HL-60 (cell line): ENCODE measurements around the gene DAPP1.

Source experiments
- DNase-seq, 2 experiments: peaks; one replicate each; pipeline ENCODE4 v3.0.0-alpha.2; 2010 to 2020; ENCODE audit warnings: low read depth in 1 of 2, low spot score in 1 of 2
- H3K27ac ChIP-seq: fragments of 250-450 bp; sonication (Bioruptor Pico); replicated peaks from 2 replicates; pipeline ENCODE4 v1.5.1; 2020; ENCODE audit warnings: mild to moderate bottlenecking, moderate library complexity
- H3K27me3 ChIP-seq: fragments of 250-450 bp; sonication (Bioruptor Pico); 2 replicates; pipeline ENCODE4 v1.5.1; 2021; ENCODE audit warnings: mild to moderate bottlenecking, moderate library complexity; ENCODE audit not compliant: insufficient read depth, poor library complexity, severe bottlenecking
- H3K4me3 ChIP-seq: replicated peaks from 2 replicates; pipeline ENCODE4 v1.5.1; 2011; ENCODE audit warnings: mild to moderate bottlenecking, control low read depth, low read length; ENCODE audit not compliant: insufficient read depth
- CTCF ChIP-seq: IDR thresholded peaks from one replicate; pipeline ENCODE4 v1.5.1; 2011; ENCODE audit warnings: low read length, control low read depth, inconsistent platforms; ENCODE audit not compliant: insufficient read depth
- GABPA ChIP-seq: IDR thresholded peaks from 2 replicates; pipeline ENCODE4 v1.6.1; 2012; ENCODE audit warnings: low read depth
- POLR2AphosphoS5 ChIP-seq: IDR thresholded peaks from 2 replicates; pipeline ENCODE4 v1.6.1; 2012; ENCODE audit warnings: low read depth
- REST ChIP-seq: IDR thresholded peaks from 2 replicates; pipeline ENCODE4 v1.6.1; 2012; ENCODE audit warnings: low read depth; ENCODE audit not compliant: insufficient replicate concordance
- SPI1 ChIP-seq: IDR thresholded peaks from 2 replicates; pipeline ENCODE4 v1.6.1; 2012; ENCODE audit warnings: low read depth, mild to moderate bottlenecking, borderline replicate concordance

DAPP1 gene

GRCh38 chr4:99853999-99854398 is 37.4 kb downstream of the DAPP1 start:
- no peak for TF ChIP-seq CTCF
- no peak for TF ChIP-seq GABPA
- no peak for TF ChIP-seq REST
- TF ChIP-seq POLR2AphosphoS5: no peak
- TF ChIP-seq SPI1: no peak
- no peaks in the 10 kb centered on the region for H3K27me3 ChIP-seq
- no peak overlapping the region for H3K4me3 ChIP-seq
- DNase-seq: no peak
- H3K27ac ChIP-seq: peak overlapping the region; percentile 88

GRCh38 chr4:99855678-99856077 is 39.1 kb downstream of the DAPP1 start:
- Histone ChIP-seq H3K27me3 (no peaks in the 10 kb centered on the region), H3K27ac (peak overlapping the region; percentile 88), H3K4me3 (no peak overlapping the region)
- DNase-seq: peak; percentile 35 to 82
- TF ChIP-seq GABPA: no peak
- peak; percentile 28; the same call in 1 of the 2 replicates for TF ChIP-seq SPI1

GRCh38 chr4:99856166-99856565 is 39.5 kb downstream of the DAPP1 start:
- H3K27me3 ChIP-seq: no peaks in the 10 kb centered on the region
- H3K27ac ChIP-seq: peak overlapping the region; percentile 88
- TF ChIP-seq SPI1 (peak; percentile 37; the same call in 1 of the 2 replicates), GABPA (no peak), POLR2AphosphoS5 (peak; percentile 80)
- 0 out of 2 replicates have a peak overlapping the region, but pooled peaks have one; percentile 7 for H3K4me3 ChIP-seq
- DNase-seq: peak; percentile 83 to 85

- Histone ChIP-seq H3K27me3 (no peaks in the 10 kb centered on the region), H3K4me3 (no peak overlapping the region), H3K27ac (peak overlapping the region; percentile 88)
- peak; percentile 8 to 44 for DNase-seq
- no peak for TF ChIP-seq GABPA
- peak; percentile 24; the same call in 1 of the 2 replicates for TF ChIP-seq SPI1
- no peak for TF ChIP-seq REST
- TF ChIP-seq CTCF: no peak
- no peak for TF ChIP-seq POLR2AphosphoS5
These were observed 40.7 kb downstream of the DAPP1 start for GRCh38 chr4:99857307-99857706.

- no peak for DNase-seq
- Histone ChIP-seq H3K27ac (peak overlapping the region; percentile 25), H3K27me3 (no peaks in the 10 kb centered on the region), H3K4me3 (no peak overlapping the region)
- TF ChIP-seq REST (no peak), SPI1 (no peak), GABPA (no peak), POLR2AphosphoS5 (no peak), CTCF (no peak)
These were observed 43.0 kb downstream of the DAPP1 start for GRCh38 chr4:99859618-99860017.
